ENCODE measurements around the gene ACAD9.

DNA sequence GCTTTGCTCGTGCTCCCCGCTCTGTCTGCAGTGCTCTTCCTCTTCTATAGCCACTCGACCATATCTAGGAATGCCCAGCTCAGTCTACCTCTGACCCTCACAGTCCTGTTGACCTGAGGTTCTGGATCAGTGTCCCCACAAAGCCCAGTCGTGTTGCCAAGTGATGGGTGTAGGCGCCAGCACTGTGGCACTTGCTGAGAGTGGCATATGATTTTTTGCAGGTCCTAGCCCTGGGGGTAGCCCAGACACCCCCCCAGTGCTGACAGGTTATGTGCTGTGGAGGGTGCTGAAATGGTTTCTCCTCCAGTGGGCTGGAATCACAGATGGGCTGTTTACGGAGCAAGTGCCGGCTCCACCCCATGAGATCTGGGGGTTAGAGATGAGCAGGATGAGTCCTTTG is 32.5 kb downstream of the ACAD9 start:
- no peak for TF ChIP-seq EZH2 (IDR thresholded peaks at IDR 0.05; ENCODE audit: borderline replicate concordance, insufficient read depth, low read depth, low read length, poor library complexity, severe bottlenecking)
- no peak for TF ChIP-seq CTCF (IDR thresholded peaks at IDR 0.05)

All from B cell (primary cell).